Fibroblast of the aortic adventitia (primary cell): Measurements from ENCODE around the gene PRKAG2. TPM values are rescaled to one million over a fixed set of nuclear protein-coding genes. Genes with fewer than 3 reads are reported as not detected.

Experiments
- DNase-seq: peaks from one replicate; pipeline ENCODE4 v3.0.0-alpha.2; 2010; ENCODE audit warnings: low read depth
- H3K4me3 ChIP-seq: 2 replicates; pipeline ENCODE4 v1.5.1; 2011; ENCODE audit warnings: low read depth, mild to moderate bottlenecking, control low read depth, low read length, moderate library complexity
- CTCF ChIP-seq: IDR thresholded peaks from 2 replicates; pipeline ENCODE4 v1.5.1; 2011; ENCODE audit warnings: mild to moderate bottlenecking, low read length, control low read depth, inconsistent platforms; ENCODE audit not compliant: insufficient read depth
- total RNA-seq: library from RNA; depleted of rRNA; stranded (reverse); fragments of >200 nt; gene quantifications from 2 replicates; pipeline ENCODE4 v1.2.3, GENCODE V29; 2012; ENCODE audit warnings: low replicate concordance

The PRKAG2 gene
- total RNA-seq, 1 donor: 10.0 TPM

GRCh38 chr7:151816562-151817314 is 60.2 kb downstream of the PRKAG2 start:
- H3K4me3 ChIP-seq: no peak overlapping the region
- TF ChIP-seq CTCF: no peak
- no peak for DNase-seq

- H3K4me3 ChIP-seq: no peak overlapping the region
- DNase-seq: no peak
- no peak for TF ChIP-seq CTCF
Measured at GRCh38 chr7:151815419-151815818, 61.5 kb downstream of the PRKAG2 start.

DNA sequence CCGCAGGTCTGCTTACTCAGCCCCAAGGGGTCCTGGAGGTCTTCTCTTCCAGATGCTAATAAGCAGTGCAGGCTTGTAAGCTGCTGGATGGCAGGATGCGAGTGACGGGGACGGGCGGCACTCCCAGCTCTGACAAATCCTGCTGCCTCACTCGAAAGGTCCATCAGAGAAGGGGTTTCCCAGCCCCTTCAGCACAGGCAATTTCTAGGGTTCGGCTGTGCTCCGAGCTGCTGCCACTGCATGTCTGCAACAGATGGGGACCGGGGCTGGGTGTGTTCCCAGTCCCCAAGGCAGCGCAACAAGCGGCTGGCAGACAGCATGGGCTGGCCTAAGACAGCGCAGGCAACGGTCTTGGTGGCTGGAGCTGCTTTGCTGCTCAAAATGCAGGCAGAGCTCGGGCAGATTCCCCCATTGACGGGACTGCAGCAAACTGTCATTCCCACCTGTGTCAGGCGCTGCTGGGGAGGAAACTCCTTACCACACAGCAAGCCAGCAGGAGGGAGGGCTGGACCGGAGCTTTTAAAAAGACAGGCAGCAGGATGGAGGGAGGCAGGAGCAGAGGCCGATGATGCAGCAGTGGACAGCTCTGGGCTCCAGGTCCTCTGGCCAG is 62.4 kb downstream of the PRKAG2 start:
- DNase-seq: no peak
- no peak overlapping the region for H3K4me3 ChIP-seq
- no peak for TF ChIP-seq CTCF

GRCh38 chr7:151813997-151814396 is 62.9 kb downstream of the PRKAG2 start:
- H3K4me3 ChIP-seq: no peak overlapping the region
- TF ChIP-seq CTCF: no peak
- no peak for DNase-seq

GRCh38 chr7:151813445-151813844 is 63.5 kb downstream of the PRKAG2 start:
- DNase-seq: no peak
- no peak overlapping the region for H3K4me3 ChIP-seq
- TF ChIP-seq CTCF: no peak

- no peak overlapping the region for H3K4me3 ChIP-seq
- DNase-seq: no peak
- TF ChIP-seq CTCF: no peak
Measured at GRCh38 chr7:151812967-151813366, 63.9 kb downstream of the PRKAG2 start.
